IMR-90 (cell line): ENCODE results near the gene TP73.

Experiments
- BHLHE40 ChIP-seq: fragments of 150-350 bp; IDR thresholded peaks from 2 replicates; pipeline ENCODE4 v1.6.1; 2016; ENCODE audit warnings: mild to moderate bottlenecking, low read depth, low read length
- CEBPB ChIP-seq: IDR thresholded peaks from 2 replicates; pipeline ENCODE4 v1.6.1; 2012; ENCODE audit warnings: low read depth, low read length, improper control_type of control experiment
- CHD1 ChIP-seq: IDR thresholded peaks from 2 replicates; pipeline ENCODE4 v1.6.1; 2012; ENCODE audit warnings: low read depth, low read length, improper control_type of control experiment
- MAZ ChIP-seq: IDR thresholded peaks from 2 replicates; pipeline ENCODE4 v1.6.1; 2012; ENCODE audit warnings: low read depth, mild to moderate bottlenecking, low read length, improper control_type of control experiment, moderate library complexity, borderline replicate concordance
- MXI1 ChIP-seq: IDR thresholded peaks from 2 replicates; pipeline ENCODE4 v1.6.1; 2012; ENCODE audit warnings: low read depth, mild to moderate bottlenecking, low read length, moderate library complexity, borderline replicate concordance
- POLR2A ChIP-seq: IDR thresholded peaks from 2 replicates; pipeline ENCODE4 v1.6.1; 2012; ENCODE audit warnings: mild to moderate bottlenecking, low read depth, low read length
- RAD21 ChIP-seq: IDR thresholded peaks from 2 replicates; pipeline ENCODE4 v1.6.1; 2012; ENCODE audit warnings: low read length, improper control_type of control experiment
- RCOR1 ChIP-seq: IDR thresholded peaks from 2 replicates; pipeline ENCODE4 v1.6.1; 2012; ENCODE audit warnings: mild to moderate bottlenecking, low read length, improper control_type of control experiment; ENCODE audit not compliant: insufficient replicate concordance
- SMC3 ChIP-seq: fragments of 150-350 bp; IDR thresholded peaks from 2 replicates; pipeline ENCODE4 v1.6.1; 2016; ENCODE audit warnings: low read depth, mild to moderate bottlenecking, antibody characterized with exemption, low read length, moderate library complexity
- TF ChIP-seq, protein P1 (sequence below): conservative IDR thresholded peaks from 2 replicates; pipeline ENCODE4 v1.5.1; 2012; ENCODE audit warnings: mild to moderate bottlenecking, low read depth, low read length, improper control_type of control experiment
- TF ChIP-seq, protein P2 (sequence below): fragments of 150-350 bp; IDR thresholded peaks from 2 replicates; pipeline ENCODE4 v1.6.1; 2017; ENCODE audit warnings: mild to moderate bottlenecking, antibody characterized with exemption, low read length, low read depth
- TF ChIP-seq, protein P3 (sequence below): fragments of 150-350 bp; IDR thresholded peaks from 2 replicates; pipeline ENCODE4 v1.6.1; 2016; ENCODE audit warnings: low read depth, mild to moderate bottlenecking, low read length, moderate library complexity, borderline replicate concordance

DNA sequence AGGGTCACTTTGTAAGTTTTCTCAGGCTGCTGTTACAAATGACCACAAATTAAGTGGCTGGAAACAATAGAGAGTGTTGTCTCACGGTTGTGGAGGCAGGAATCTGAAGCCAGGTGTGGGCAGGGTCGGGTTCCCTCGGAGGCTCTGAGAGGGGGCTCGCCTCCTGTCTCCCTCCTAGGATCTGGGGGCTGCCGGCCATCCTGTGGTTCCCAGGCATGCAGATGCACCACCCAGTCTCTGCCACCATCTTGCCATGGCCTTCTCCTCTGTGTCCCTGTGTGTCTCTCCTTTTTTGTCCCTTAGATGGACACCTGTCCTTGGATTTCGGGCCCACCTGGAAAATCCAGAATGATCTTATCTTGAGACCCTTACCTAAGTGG is 4.8 kb downstream of the TP73 start:
- TF ChIP-seq, protein P1, sequence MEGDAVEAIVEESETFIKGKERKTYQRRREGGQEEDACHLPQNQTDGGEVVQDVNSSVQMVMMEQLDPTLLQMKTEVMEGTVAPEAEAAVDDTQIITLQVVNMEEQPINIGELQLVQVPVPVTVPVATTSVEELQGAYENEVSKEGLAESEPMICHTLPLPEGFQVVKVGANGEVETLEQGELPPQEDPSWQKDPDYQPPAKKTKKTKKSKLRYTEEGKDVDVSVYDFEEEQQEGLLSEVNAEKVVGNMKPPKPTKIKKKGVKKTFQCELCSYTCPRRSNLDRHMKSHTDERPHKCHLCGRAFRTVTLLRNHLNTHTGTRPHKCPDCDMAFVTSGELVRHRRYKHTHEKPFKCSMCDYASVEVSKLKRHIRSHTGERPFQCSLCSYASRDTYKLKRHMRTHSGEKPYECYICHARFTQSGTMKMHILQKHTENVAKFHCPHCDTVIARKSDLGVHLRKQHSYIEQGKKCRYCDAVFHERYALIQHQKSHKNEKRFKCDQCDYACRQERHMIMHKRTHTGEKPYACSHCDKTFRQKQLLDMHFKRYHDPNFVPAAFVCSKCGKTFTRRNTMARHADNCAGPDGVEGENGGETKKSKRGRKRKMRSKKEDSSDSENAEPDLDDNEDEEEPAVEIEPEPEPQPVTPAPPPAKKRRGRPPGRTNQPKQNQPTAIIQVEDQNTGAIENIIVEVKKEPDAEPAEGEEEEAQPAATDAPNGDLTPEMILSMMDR: no peak
- no peak for TF ChIP-seq RAD21
- no peak for TF ChIP-seq POLR2A
- no peak for TF ChIP-seq MAZ
- no peak for TF ChIP-seq MXI1
- TF ChIP-seq, protein P2, sequence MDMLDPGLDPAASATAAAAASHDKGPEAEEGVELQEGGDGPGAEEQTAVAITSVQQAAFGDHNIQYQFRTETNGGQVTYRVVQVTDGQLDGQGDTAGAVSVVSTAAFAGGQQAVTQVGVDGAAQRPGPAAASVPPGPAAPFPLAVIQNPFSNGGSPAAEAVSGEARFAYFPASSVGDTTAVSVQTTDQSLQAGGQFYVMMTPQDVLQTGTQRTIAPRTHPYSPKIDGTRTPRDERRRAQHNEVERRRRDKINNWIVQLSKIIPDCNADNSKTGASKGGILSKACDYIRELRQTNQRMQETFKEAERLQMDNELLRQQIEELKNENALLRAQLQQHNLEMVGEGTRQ: no peak
- TF ChIP-seq CEBPB: no peak
- no peak for TF ChIP-seq RCOR1
- no peak for TF ChIP-seq CHD1
- no peak for TF ChIP-seq SMC3
- TF ChIP-seq, protein P3, sequence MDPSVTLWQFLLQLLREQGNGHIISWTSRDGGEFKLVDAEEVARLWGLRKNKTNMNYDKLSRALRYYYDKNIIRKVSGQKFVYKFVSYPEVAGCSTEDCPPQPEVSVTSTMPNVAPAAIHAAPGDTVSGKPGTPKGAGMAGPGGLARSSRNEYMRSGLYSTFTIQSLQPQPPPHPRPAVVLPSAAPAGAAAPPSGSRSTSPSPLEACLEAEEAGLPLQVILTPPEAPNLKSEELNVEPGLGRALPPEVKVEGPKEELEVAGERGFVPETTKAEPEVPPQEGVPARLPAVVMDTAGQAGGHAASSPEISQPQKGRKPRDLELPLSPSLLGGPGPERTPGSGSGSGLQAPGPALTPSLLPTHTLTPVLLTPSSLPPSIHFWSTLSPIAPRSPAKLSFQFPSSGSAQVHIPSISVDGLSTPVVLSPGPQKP: no peak
- TF ChIP-seq BHLHE40: no peak
